NCI-H2107 (cell line): ENCODE measurements around the gene REXO1.

Experiments
- DNase-seq: peaks from one replicate; lab custom pipeline; 2025; lab: John Stamatoyannopoulos, UW

REXO1 gene

GRCh38 chr19:1790054-1790792 lies 58.1 kb downstream of the REXO1 start:
- no peak for DNase-seq

DNA sequence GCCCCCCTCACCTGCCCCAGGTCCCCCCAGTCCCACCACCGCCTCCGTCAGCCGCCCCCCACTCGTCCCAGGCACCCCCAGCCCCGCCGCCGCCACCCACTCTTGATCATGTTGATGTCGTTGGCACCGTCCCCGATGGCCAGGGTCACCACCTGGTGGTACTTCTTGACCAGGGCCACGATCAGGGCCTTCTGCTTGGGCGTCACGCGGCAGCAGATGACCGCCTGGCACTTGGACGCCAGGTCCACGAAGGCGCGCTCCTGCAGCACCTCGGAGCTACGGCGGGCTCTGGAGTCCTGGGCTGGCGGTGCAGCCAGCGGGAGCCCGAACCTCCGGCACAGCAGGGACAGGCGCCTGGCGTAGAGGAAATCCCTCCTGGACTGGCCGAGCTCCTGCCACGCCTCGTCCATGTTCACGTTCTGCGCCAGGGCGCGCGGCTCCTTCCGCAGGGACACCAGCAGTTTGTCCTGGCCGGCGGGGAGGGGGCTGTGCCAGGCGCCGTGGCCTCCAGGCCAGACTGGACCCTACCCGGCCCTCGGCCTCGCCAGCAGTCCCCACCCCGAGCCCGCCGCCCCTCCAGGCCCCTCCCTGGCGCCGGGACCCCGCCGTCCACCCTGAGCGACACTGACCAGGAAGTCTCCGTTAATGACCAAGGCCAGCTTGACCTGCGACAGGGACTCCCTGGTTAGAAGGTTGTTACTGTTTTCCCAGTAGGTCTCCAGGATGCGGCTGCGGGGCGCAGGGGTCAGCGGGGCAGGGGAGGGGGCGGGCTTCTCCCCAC lies 58.8 kb downstream of the REXO1 start:
- no peak for DNase-seq

DNA sequence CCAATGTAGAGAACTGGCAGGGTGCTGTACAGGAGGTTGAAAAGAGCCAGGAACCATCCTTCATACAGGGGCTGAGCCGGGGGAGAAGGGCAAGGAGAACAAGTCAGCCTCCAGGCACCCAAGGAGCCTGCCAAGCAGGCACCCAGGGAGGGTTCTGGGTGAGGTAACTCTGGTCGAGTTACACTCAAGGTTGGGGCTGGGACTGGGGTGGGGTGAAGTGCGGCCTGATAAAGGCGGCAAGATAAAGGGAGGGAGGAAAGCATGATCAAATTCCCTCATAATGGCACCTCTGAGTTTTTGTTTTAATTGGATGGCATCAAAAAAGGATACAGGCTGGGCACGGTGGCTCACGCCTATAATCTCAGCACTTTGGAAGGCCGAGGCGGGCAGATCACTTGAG lies 61.2 kb downstream of the REXO1 start:
- DNase-seq = no peak

GRCh38 chr19:1786668-1787067 lies 61.6 kb downstream of the REXO1 start:
- no peak for DNase-seq

DNA sequence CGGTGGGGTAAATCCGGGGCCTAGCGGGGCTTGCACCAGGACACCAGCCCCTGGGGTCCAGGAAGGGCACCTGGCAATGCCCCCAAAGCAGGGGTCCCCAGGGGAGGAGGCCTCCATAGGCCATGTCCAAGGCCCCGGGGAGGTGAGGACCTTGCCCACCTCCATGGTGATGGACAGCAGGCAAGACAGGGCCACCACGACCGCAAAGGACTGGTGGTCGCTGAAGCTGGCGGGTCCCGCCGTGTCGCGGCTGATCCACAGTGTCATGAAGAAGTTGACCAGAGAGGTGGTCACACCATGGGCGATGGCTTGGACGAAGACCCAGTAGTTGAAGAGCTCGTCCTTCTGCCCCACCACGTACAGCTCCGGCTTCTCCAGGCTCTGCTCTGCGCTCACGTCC lies 63.0 kb downstream of the REXO1 start:
- DNase-seq = no peak

DNA sequence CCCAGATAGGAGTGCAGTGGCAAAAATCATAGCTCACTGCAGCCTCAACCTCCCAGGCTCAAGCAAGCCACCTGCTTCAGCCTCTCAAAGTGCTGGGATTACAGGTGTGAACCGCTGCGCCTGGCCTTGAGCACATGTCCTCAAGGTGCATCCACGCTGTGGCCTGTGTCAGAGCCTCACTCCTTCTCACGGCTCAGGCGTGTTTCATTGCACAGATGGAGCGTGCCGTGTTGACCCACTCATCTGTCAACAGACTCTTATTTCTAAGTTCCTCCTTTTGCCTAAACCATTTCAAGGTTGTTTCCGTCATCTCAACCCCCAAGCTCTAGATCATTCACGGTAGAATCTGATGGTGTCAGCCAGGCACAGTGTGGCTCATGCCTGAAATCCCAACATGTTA lies 64.4 kb downstream of the REXO1 start:
- DNase-seq = no peak

DNA sequence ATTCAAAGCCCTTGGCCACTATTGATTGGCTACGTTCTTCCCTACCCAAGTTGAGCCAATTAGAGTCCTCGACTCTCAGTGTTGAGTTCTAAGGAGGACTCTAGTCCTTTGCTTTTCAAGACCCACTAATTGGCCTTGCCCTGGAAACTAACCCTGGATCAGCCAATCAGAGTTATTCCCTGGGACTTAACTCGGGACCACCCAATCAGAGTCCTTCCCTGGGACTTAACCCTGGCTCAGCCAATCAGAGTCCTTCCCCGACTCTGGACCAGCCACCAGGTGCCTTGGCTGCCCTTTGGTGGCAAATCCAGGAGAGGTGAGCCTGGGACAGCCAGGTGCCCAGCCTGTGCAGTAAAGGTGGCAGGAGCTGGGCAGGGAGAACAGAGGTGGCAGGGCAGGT lies 64.9 kb downstream of the REXO1 start:
- no peak for DNase-seq

DNA sequence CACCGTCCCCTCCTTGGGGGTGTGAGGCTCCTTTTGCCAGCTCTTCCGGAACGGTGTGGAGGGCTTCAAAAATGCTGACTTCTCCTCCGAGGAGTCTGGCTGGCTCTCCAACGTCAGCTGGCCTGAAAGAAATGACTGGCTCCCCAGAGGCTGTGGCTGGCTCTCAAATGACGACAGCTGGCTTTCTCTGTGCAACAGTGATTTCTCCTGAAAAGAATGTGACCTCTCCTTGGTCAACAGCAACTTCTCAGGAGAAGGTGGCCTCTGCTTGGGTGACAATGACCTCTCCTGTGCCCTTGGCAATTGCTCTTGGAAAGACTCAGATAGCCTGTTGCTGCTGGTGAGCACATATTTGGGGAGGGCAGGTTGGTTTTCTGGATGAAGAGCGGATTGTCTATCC lies 65.8 kb downstream of the REXO1 start:
- no peak for DNase-seq

DNA sequence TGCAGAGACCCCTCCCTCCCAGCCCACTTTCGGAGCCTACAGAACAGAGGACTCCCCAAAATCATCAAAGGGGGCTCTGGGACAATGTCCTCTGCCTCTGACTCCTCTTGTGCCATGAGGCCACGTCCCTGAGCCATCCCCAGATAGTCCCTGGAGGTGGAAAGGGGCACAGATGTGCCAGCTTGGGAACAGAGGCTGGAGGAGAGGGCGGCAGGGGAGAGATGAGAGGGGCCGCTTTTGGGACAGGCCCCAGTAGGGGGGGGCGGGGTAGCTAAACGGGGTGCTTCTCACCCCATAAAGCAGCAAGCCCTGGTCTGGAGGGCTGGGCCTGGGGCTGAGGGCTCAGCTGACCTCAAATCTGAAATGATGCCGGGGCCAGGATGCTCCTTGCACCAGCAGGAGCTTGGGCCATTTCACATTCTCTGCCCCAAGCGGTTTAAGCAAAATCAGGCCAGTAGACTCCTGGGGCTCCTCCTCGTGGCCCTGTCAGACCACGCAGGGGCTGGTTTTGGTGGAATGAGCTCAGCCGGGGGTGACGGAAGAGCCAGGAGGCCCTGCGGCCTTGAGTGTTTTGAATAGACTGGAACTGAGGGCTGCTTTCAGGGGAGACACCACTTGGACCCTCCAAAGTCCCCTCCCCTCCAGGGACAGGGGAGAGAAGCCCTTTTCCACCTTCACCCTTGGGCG lies 67.9 kb downstream of the REXO1 start:
- DNase-seq = no peak

DNA sequence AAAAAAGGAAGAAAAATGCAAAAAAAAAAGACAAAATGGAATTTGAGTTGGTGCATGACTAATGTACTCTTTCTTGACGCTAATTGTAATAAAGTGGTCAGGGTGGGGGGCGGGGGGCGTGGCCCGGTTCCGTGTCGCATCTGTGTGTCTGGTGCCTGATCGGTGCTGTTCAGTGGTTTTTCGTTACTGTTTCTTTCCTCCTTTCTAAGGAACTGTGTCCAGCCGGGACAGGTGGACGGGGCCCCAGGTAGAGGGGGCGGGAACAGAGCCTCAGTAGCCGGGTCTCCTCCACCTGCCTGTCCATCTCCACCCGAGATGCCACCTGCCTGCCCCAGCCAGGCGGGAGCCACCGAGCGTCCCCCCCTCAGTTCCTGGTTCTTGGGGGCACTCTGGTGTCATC lies 68.7 kb downstream of the REXO1 start:
- no peak for DNase-seq

DNA sequence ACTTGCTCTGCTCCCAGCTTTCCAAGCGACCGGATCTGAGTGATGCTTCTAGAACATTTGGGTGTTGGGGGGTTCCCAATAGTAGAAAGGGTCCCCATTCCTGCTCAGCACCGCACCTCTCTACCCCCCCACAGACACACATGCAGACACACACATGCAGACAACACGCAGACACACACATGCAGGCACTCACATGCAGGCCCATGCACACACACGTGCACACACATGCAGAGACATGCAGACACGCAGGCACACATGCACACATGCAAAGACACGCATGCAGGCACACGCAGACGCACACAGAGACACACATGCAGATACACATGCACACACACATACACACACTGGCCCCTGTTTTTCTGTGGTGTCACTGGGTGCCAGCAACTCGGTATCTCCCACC lies 71.1 kb downstream of the REXO1 start:
- no peak for DNase-seq

DNA sequence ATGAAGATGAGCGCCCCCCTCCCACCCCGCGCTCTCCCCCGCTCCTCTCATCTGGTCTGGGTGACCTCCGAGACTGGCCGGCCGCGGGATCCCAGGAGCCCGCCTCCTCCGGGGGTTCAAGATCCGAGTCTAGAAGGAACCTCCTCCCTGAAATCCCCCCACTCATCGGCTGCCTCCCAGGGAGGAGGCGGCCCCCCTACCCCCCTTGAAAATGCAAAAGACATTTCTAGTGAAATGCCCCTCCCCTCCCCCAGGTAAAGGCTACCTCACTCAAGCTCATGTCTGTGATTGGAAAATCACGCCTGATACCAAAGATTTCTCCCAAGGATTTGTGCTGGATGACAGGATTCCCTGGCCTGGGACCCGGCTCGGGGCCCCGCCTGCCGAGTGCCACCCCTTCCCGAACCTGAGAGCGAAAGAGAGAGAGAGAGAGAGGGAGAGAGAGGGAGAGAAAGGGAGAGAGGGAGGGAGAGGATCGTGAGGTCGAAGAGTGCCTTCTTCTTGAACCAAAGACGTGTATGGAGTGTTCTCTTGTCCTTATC lies 71.6 kb downstream of the REXO1 start:
- no peak for DNase-seq

- DNase-seq = no peak
Measured at GRCh38 chr19:1775951-1776605, 72.2 kb downstream of the REXO1 start.

DNA sequence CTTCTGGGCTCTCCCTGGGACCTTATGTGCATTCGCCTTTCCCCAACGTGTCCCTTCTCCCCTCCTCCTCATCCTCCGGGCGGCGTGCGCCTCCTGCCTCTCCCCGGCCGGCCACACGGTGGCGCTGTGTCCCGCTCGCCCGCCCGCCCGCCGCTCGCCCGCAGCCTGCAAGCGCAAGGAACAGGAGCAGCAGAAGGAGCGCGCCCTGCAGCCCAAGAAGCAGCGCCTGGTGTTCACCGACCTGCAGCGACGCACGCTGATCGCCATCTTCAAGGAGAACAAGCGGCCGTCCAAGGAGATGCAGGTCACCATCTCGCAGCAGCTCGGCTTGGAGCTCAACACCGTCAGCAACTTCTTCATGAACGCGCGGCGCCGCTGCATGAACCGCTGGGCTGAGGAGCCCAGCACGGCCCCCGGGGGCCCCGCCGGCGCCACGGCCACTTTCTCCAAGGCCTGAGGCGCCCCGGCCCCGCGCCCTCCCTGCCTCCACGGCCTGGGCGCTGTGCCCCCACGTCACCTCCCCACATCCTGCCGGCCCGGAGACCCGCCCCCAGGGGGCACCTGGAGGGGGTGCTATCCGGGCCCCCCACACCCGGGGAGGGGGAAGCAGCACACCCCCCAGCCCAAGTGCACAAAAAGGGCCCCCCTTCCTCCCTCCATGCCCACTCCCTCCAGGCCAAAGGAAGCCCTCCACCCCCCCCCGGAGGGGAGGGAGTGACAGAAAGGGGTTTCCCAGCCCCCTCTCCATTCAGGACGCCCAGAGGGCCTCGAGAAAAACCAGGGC lies 73.1 kb downstream of the REXO1 start:
- DNase-seq = no peak

DNA sequence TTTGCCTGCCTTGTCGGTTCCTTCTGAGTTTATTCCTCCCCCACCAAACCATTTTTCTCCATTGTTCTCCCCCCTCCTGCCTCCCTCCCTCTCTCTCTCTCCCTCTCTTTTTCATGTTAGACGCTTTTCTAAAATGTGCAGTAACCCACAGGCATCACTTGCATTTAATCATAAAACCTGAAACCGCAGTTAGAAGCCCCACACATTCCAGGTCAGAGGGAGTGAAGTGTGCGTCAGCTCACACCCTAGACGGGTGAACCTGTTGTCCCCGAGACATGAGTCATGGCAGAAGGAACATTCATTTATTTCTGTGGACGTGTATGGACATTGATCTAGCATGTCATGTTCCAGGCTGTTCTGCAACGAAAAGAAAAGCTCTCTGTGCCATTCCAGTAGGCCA lies 75.1 kb downstream of the REXO1 start:
- DNase-seq = no peak

DNA sequence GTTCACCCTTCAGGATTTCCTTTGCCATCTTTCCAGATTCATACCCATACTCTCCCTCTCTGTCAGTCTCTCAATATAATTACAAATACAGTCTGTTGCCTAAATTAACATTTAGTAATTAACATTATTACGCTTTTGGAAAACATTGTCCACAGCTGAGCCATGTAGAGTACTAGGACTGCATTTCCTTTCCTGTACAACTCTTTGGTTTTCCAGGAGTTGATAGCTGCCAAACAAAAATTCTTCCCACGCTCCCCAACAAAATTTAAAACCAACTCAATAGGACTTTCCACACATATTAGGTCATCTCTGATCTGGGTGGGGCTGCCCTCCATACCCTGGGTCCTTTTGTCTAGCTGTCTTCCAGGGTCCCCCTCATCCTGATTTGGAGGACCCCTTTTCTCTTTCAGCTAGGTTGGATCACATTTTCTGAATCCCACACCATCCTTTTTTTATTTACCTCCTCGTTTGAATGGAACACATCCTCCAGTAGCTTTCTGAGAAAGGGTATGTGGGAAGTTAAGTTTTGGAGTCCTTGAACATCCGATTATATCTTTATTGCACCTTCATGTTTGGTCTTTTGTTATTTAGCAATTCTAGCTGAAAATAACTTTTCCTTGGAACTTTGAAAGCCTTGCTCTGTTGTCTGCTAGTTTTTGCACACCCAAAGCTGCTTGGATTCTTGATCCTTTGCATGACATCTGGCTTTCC lies 77.3 kb downstream of the REXO1 start:
- no peak for DNase-seq

DNA sequence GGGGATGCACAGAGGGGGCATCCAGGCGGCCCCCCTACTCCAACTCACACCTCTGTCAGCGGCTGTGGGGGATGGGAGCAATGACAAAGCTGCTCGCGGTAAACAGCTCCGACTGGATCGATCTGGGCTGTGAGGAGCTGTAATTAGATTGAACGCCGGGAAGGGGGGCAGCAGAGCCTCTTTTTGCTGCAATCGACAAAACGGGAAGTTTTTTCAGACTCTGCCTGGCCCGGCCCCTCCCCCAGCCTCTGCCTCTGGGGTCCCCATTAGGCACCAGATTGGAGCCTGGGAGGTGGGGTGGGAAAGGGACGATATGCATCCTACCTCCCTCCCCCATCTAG lies 78.7 kb downstream of the REXO1 start:
- no peak for DNase-seq

- no peak for DNase-seq
Measured at GRCh38 chr19:1768918-1769644, 79.2 kb downstream of the REXO1 start.

- no peak for DNase-seq
Measured at GRCh38 chr19:1768248-1768647, 80.0 kb downstream of the REXO1 start.

GRCh38 chr19:1767464-1767933 lies 80.8 kb downstream of the REXO1 start:
- no peak for DNase-seq
